GM19239 (cell line): ENCODE results near the gene GRIFIN.

Experiments used
- DNase-seq: peaks from one replicate; pipeline ENCODE4 v3.0.0; 2011; ENCODE audit warnings: low spot score; ENCODE audit not compliant: insufficient read length
- FAIRE-seq: peaks from 2 replicates; lab custom pipeline; 2011; peaks lifted over from hg19 to GRCh38; lab: Jason Lieb, UNC

Gene GRIFIN

DNA sequence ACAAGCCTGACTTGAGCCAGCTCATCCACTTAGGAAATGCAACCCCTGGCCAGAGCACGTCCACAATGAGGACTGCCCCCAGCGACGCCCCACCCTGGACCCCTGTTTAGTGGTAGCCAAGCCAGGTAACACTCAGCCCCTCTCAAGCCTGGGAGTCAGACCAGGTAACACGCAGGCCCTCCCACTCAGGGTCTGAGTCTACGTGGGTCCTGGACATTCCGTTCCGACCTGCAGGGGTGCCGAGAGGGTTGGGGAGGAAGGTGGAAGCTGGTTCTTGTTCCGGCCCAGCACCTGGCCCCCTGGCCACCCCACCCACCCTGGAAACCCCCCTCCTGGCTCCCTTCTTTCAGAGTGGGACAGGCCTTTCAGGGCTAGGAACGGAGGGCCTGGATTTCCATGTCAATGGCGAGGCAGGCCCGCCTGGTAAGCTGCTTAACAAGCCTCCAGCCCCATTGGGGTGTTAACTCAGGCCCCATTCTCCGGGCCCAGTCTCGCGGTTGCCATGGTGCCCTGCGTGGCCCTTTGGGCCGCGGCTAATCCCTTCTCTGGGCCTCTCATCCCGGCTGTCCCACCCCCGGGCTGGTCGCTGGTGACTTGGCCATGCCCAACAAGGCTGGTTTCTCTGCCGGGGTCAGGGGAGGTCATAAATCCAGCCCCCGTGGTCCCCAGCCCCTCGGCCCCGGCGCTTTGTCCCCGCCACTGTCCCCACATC lies 23.7 kb upstream of the GRIFIN start:
- FAIRE-seq (no peak), DNase-seq (no peak)

DNA sequence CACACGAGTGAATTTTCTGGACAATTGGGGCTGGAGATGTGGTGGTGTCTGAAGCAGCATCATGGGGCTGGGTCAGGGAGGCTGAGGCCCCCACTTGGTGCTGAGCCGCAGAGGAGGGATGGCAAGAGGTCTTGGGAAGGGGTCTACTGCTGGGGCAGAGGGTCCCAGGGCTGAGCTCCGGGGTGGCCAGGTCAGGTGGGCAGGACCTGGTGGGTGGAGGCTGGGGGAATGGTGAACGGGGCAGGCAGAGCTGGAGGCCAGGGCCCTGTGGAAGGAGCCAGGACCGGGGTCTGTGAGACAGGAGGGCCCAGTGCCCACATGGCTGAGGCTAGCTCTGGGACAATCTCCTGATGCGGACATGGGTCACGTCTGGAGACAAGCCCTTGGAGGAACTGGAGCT lies 23.0 kb upstream of the GRIFIN start:
- FAIRE-seq (no peak), DNase-seq (no peak)

DNA sequence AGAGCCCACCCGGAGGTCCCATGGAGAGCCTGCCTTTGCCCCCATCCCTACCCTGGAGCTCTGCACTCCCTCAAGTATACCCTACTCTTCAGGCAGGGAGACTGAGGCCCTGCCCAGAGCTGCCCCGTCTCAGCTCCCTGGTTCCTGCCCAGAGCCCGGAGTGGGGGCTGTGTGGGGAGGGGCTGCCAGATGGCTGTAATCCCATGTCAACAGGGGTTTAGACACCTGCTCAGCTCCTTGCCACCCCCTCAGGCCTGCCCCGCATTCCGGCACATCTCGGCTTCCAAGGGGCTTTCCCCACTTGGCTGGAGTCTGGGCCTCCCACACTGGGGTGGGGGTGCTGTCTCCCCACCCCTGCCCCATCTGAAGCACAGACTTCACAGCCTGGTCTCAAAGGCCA lies 22.5 kb upstream of the GRIFIN start:
- no peak for FAIRE-seq
- no peak for DNase-seq

- no peak for DNase-seq
- no peak for FAIRE-seq
Observed at GRCh38 chr7:2497500-2498336, 21.5 kb upstream of the GRIFIN start.

GRCh38 chr7:2497065-2497464 lies 20.9 kb upstream of the GRIFIN start:
- DNase-seq, result no peak
- no peak for FAIRE-seq

GRCh38 chr7:2496375-2496774 lies 20.2 kb upstream of the GRIFIN start:
- no peak for DNase-seq
- FAIRE-seq, result no peak

DNA sequence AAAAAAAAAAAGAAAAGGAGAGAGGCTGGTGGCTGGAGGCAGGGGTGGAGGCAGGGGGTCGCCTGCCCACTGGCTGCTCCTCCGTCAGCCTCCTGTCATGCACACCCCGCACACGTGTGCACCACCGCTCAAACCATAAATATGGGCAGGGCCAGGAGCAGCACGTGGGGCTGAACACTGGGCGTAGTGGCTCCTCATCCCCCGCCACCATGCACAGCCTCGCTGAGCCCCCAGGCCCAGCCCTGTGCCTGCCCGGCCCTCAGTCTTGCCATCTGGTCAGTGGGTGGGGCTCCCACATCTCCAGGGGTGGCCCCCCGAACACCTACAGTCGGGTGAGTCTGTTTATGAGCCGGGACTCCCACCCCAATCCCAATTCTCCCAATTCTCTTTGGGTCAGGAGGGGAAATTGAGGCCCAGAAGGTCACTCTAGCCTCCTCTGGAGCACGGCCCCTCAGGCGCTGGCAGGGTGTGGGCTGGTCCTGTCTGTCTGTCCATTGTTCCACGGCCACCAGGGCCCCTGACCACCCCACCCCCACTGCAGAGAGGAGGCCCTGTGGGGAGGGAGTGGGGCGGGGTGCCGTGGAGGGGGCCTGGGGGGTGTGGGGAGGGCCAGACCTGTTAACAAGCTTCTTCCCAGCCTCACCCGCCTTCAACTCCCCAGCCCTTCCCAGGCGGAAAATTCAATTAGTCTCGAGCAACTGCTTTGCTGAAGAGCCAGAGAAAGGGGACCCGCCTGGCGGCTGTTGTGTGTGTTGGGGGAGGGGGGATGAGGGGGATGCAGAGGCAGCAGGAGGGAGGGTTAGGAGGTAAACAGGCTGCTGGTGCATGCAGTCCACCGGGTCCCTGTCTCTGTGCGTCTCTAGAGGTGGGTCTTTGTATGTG lies 19.5 kb upstream of the GRIFIN start:
- FAIRE-seq, result no peak
- no peak for DNase-seq

- FAIRE-seq (no peak), DNase-seq (no peak)
Observed at GRCh38 chr7:2494191-2495130, 18.3 kb upstream of the GRIFIN start.

DNA sequence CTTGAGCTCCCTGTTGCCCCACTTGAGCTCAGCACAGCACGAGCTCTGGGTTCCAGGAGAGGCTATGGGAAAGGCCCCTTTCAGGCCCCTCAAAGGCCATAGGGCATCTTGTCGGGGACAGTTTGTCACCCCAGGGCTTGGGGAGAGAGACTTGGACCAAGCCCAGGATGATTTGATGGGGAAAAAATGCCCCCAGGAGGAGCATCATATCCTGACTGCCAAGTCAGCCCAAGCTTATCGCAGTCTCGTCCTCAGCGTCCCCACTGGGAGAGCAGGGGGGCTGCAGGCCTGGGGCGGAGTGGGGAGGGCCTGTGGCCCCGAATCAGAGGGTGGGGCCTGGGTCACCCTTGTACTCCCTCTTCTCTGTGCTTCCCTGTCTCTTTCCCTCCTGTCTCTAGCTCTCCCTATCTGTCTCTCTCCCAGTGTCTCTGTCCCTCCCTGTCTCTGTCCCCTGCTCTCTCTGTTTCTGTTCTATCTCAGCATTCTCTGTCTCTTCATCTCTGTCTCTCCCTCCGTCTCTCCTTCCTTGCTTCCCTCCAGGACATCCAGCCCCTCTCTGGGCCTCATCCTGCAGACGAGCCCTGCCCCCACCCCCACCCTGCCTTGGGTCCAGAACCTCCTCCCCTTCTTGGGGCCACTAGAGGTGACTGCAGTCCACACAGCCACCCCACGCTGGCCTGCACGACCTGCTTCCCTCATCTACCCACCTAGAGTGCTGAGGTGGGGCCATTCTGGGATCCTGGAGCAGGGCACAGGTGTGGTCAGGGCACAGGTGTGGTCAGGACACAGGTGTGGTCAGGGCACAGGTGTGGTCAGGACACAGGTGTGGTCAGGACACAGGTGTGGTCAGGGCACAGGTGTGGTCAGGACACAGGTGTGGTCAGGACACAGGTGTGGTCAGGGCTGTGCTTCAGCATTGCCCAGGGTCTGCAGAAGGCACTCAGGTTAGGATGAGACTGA lies 17.3 kb upstream of the GRIFIN start:
- DNase-seq (no peak), FAIRE-seq (no peak)

DNA sequence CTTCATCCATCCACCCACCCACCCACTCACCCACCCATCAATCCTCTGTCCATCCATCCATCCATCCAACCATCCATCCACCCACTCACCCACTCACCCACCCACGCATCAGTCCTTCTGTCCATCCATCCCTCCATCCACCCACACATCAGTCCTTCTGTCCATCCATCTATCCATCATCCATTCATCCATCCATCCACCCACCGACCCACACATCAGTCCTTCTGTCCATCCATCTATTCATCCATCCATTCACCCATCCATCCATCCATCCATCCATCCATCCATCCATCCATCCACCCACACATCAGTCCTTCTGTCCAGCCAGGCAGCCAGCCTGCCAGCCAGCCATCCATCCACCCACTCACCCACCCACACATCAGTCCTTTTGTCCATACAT lies 15.8 kb upstream of the GRIFIN start:
- no peak for DNase-seq
- FAIRE-seq, result no peak

- FAIRE-seq, result no peak
Observed at GRCh38 chr7:2490181-2490651, 14.0 kb upstream of the GRIFIN start.

GRCh38 chr7:2488681-2489080 lies 12.5 kb upstream of the GRIFIN start:
- FAIRE-seq (no peak), DNase-seq (no peak)

More at GRCh38 chr7:2490181-2490651, 14.0 kb upstream of the GRIFIN start:
- DNase-seq, result no peak

DNA sequence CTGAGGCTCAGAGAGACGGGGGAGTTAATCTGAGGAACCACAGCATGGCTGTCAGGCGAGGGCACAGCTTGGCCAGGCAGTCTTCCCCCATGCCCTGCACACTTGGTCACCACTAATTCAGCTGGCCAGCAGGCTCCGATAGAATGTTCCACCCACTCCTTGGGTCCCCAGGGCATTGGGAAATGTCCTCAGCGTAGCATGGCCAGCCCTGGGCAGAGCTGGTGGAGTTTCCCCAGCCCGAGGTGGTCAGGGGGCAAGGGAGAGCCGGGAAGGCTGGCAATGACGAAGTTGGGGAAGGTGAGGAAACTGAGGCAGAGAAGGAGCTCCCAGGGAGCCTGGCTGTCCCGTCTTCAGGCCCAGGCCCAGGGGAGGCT lies 12.1 kb upstream of the GRIFIN start:
- FAIRE-seq (no peak), DNase-seq (no peak)

- FAIRE-seq (no peak), DNase-seq (no peak)
Observed at GRCh38 chr7:2487586-2488271, 11.5 kb upstream of the GRIFIN start.

DNA sequence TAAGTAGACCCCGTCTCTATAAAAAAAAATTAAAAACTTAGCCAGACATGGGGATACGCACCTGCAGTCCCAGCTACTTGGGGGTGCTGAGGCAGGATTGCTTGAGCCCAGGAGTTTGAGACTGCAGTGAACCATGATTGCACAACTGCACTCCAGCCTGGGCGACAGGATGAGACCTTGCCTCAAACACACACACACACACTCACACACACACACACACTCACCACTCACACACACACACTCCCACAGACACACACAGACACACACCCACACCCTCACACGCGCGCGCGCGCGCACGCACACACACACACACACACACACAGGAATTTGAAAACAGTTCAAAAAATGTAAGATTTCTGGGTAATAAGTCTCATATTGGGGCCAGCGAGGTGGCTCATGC lies 8.7 kb upstream of the GRIFIN start:
- FAIRE-seq (no peak), DNase-seq (no peak)

DNA sequence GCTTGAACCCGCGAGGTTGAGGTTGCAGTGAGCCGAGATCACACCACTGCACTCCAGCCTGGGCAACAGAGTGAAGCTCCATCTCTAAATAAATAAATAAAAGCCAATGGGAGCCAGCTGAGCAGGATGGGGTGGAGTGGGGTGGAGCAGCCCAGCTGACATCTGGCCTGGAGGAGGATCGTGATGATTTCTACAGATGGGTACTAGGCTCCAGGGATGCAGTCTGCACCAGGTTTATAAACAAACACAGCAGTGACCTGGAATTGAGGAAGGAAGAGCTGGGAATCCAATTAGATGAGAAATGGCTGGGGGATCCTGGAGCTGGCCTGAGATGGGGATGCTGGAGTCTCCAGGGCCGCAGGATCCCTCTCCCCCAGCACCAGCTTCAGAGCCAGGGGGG lies 7.3 kb upstream of the GRIFIN start:
- FAIRE-seq, result no peak
- DNase-seq, result no peak

DNA sequence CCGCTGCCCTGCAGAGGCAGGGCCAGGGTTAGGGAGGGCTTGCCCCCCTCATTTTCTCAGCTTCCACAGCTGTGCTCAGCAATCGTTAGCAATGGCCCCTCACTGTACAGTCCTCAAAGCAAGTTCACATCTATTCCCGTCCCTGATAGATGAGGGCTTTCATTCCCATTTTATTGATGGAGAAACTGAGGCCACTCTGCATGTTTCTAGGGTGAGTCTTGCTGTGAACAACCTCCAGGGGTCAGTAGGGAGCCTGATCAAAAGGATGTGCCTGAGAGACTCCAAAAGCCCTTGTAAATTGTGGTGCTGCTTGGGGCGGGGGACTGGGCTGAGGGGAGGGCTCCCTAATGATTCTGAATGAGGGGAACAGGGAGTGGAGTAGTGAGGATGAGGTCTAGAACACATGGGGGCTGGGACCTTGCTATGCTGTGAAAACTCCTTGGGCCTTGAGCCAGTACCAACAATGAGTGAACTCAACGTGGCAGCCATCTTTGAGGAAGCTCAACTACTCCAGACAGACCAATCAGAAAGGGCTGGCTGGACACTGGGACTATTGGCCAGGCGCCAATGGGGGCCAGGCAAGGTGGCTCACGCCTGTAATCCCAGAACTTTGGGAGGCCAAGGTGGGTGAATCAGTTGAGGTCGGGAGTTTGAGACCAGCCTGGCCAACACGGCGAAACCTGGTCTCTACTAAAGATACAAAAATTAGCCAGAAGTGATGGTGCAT lies 6.7 kb upstream of the GRIFIN start:
- FAIRE-seq (no peak), DNase-seq (no peak)
